IPS-20b (cell line): Measurements from ENCODE around the gene CSH2.
A peak's percentile ranks its signal among the peaks of the same experiment; 100 is the strongest.
"Not testable (repeated sequence)": the region's sequence is repeated elsewhere in the genome, so short reads cannot be mapped to it uniquely, and the experiment has no call there.

Experiments
- H3K27ac ChIP-seq: one replicate; pipeline ENCODE4 v1.5.1; 2013; ENCODE audit warnings: low read length
- H3K27me3 ChIP-seq: 2 replicates; pipeline ENCODE4 v1.6.1; 2013; ENCODE audit warnings: mild to moderate bottlenecking, low read length, inconsistent platforms; ENCODE audit not compliant: insufficient read depth
- H3K36me3 ChIP-seq: 2 replicates; pipeline ENCODE4 v1.6.1; 2013; ENCODE audit warnings: low read depth, mild to moderate bottlenecking, inconsistent platforms, low read length, moderate library complexity; ENCODE audit not compliant: insufficient read depth
- H3K4me1 ChIP-seq: 2 replicates; pipeline ENCODE4 v1.6.1; 2013; ENCODE audit warnings: mild to moderate bottlenecking, control low read depth, inconsistent platforms, low read length, moderate library complexity; ENCODE audit not compliant: insufficient read depth
- H3K4me3 ChIP-seq: 2 replicates; pipeline ENCODE4 v1.5.1; 2013; ENCODE audit warnings: mild to moderate bottlenecking, low read length, inconsistent platforms
- H3K9ac ChIP-seq: 2 replicates; pipeline ENCODE4 v1.6.1; 2013; ENCODE audit warnings: low read depth, mild to moderate bottlenecking, inconsistent platforms, low read length, moderate library complexity
- H3K9me3 ChIP-seq: 2 replicates; pipeline ENCODE4 v1.6.1; 2013; ENCODE audit warnings: mild to moderate bottlenecking, low read depth, low read length, inconsistent platforms; ENCODE audit not compliant: insufficient read depth

The CSH2 gene

DNA sequence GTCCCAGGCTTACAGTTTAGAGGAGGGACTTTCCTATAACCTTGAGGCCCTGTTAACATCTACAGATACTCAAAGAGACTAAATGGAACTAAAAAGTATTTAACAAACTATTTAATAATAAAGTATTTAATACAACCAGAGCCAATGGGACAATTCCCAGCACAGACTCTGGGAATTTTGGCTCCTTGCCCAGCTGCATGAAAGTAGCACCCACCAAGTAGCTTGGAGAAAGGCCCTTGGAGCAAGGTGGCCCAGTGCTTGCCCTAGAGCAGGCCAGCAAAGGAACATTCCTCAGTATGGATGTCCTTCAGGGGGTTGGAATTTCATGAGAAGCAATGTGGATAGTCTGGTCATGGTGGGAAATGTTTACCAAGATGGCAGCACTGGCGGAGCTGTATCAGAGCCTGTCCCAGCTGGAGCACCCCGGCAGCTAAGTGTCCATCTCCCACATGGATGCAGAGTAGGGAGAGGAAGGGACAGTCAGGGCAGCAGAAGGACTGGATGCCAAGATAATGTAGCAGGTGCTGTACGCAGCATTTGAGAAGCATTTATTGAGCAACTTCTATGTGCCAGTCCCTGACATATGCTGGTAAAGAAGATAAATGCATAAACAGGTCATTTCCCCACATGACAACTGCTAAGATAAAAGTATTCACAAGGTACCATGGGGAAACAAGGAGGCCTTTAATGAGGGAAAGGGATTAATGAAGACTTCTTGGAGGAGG, 25.8 kb downstream of the CSH2 start:
- Histone ChIP-seq H3K9me3 (peaks cover 7% of the 10 kb centered on the region; the same call in 1 of the 2 replicates), H3K27me3 (peaks cover 48% of the 10 kb centered on the region), H3K4me1 (no peaks in the 10 kb centered on the region), H3K27ac (no peak overlapping the region), H3K36me3 (no peaks in the 10 kb centered on the region), H3K4me3 (no peak overlapping the region), H3K9ac (no peak overlapping the region)

DNA sequence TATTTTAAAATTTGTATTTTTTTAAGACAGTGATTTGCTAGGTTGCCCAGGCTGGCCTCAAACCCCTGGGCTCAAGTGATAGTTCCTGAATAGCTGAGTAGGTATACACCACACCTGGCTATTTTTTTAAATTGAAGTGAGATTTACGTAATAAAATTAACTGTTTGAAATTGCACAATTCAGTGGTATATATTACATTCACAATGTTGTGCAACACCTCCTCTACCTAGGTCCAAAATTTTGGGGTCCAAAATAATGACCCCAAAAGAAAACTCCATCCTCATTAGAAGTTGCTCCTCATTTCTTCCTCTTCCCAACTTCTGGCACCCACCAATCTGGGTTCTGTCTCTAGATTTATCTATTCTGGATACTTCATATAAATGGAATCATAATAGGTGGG, 28.0 kb downstream of the CSH2 start:
- no peaks in the 10 kb centered on the region for H3K36me3 ChIP-seq
- no peak overlapping the region for H3K4me3 ChIP-seq
- no peak overlapping the region for H3K9ac ChIP-seq
- peaks cover 9% of the 10 kb centered on the region for H3K4me1 ChIP-seq
- H3K9me3 ChIP-seq: peaks cover 7% of the 10 kb centered on the region; the same call in 1 of the 2 replicates
- H3K27me3 ChIP-seq: peaks cover 48% of the 10 kb centered on the region
- no peak overlapping the region for H3K27ac ChIP-seq

DNA sequence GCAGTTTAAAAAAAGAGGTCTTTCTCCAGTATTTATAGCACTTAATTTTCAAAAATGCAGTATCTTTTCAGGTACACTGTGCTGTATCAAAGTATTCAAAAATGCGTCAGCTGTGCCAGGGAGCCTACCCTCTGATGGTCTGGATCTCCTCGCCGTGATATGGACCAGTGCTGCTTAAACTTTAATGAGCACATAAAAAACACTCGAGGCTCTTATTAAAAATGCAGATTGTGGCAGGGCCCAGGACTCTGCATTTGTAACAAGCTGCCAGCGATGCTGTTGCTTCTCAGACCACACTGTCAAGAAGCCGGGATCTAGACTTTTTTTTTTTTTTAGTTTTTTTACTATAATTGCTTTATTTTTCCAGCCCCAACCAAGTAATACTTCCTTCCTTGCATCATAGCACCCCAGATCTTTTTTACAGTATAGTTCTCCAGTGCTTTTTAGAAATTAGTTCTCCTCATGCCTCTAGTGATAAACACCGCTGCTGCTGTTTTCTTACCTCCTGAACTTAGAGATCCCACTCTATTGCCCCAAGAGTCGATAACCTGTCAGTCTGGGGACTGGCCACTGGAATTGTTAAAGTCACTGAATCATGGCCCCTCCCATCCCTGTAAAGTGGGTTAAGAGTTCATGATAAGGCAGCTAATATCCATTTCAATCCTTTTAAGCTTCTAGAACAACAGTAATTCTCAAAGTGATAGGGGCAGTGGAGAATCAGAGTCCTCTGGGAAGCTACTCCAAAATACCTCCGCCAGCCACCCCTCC, 29.4 kb downstream of the CSH2 start:
- H3K27ac ChIP-seq: no peak overlapping the region
- no peaks in the 10 kb centered on the region for H3K36me3 ChIP-seq
- peaks cover 40% of the 10 kb centered on the region for H3K27me3 ChIP-seq
- H3K4me1 ChIP-seq: peaks cover 13% of the 10 kb centered on the region
- 0 out of 2 replicates have a peak overlapping the region, but pooled peaks have one; percentile 83 for H3K4me3 ChIP-seq
- H3K9me3 ChIP-seq: peaks cover 7% of the 10 kb centered on the region; the same call in 1 of the 2 replicates
- H3K9ac ChIP-seq: no peak overlapping the region

DNA sequence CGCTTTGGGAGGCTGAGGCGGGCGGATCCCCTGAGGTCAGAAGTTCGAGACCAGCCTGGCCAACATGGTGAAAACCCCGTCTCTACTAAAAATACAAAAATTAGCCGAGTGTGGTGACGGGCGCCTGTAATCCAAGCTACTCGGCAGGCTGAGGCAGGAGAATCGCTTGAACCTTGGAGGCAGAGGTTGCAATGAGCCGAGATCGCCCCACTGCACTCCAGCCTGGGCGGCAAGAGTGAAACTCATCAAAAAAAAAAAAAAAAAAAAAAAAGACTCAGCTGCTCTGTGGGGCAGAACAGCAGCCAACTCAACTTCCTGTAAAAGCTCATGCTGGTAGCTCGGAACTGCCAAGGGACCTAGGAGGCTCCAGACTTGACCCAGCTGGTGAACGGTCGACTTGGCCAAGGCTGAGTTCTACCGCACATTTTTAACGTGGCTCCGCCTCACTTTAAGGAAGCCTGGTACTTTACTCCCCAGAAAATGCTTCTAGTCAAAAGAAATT, 30.0 kb downstream of the CSH2 start:
- not testable (repeated sequence) for H3K9me3 ChIP-seq, H3K36me3 ChIP-seq, H3K27ac ChIP-seq
- Histone ChIP-seq H3K27me3 (peaks cover 34% of the 10 kb centered on the region), H3K4me1 (peaks cover 20% of the 10 kb centered on the region), H3K4me3 (peak overlapping the region; percentile 83), H3K9ac (peak overlapping the region; percentile 59; the same call in 1 of the 2 replicates)

DNA sequence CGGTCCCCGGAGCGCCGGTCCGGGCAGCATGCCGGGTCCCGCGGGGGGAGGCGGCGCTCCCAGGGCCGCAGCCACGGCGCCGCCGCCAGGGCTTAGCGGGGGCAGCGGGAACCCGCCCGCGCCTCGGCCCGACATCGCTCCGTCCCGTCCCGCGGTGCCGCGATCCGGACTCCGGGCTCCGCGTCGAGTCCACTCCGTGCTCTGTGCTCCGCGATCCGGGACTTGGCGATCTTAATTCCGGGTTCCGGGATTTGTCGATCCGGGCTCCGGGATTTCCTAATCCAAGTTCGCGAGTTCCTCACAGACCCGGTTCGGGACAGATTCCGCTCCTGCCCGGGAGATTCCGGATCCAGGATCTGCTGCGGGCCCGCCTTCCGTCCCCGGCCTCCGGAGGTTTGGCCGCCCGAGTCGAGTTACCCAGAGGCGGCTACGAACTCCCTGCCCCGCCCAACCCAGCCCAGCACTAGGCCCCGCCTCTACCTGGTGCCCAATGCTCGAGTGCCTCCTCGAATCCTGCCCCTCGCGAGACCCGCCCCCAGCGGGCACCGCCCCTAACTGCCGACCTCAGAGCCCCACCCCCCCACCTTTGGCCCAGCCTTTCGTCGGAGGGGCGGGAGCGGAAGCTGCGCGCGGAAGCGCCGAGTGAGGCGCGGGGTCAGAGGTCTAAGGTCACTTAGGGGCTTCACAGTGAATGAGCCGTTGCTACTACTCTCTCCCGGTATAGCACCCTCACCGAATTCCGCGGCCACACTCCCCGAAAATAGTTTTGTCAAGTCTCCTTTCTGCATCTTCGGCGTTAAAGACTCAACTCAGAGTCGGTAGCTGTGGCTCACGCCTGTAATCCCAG, 30.7 kb downstream of the CSH2 start, which contains the start of gene SMARCD2:
Gene SMARCD2 (minus strand): TSS at position 146 of the 847 bp plus-strand sequence. CDS start 11 bp downstream, at position 135.
- Histone ChIP-seq H3K4me3 (peak within 1 kb of the TSS; percentile 96), H3K9me3 (no peaks in the 10 kb centered on the region), H3K36me3 (no peaks in the 10 kb centered on the region), H3K9ac (peak within 1 kb of the TSS; percentile 90), H3K27me3 (peaks cover 27% of the 10 kb centered on the region), H3K4me1 (peaks cover 25% of the 10 kb centered on the region), H3K27ac (no peak within 1 kb of the TSS)

DNA sequence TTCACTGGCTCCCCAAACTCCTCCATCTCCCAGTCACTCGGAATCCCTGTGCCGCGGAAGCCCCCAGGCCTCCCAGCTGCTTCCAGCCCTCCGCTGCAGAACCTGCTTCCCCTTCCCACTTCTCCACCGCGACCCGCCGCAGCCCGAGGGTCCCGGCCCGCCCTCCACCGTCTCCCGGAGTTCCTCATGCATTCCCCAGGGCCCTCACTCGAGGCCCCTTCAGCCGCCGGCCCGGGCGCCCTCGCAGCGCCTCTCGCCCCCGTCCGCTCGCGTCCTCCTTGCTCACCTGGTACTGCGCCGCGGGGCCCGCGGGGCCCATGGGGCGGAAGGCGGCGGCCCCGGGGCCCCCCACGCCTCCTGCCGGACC, 31.3 kb downstream of the CSH2 start:
- peaks cover 21% of the 10 kb centered on the region for H3K27me3 ChIP-seq
- H3K4me1 ChIP-seq: peaks cover 25% of the 10 kb centered on the region
- H3K36me3 ChIP-seq: no peaks in the 10 kb centered on the region
- no peak overlapping the region for H3K27ac ChIP-seq
- H3K9me3 ChIP-seq: no peaks in the 10 kb centered on the region
- peak overlapping the region; percentile 96 for H3K4me3 ChIP-seq
- H3K9ac ChIP-seq: peak overlapping the region; percentile 90

DNA sequence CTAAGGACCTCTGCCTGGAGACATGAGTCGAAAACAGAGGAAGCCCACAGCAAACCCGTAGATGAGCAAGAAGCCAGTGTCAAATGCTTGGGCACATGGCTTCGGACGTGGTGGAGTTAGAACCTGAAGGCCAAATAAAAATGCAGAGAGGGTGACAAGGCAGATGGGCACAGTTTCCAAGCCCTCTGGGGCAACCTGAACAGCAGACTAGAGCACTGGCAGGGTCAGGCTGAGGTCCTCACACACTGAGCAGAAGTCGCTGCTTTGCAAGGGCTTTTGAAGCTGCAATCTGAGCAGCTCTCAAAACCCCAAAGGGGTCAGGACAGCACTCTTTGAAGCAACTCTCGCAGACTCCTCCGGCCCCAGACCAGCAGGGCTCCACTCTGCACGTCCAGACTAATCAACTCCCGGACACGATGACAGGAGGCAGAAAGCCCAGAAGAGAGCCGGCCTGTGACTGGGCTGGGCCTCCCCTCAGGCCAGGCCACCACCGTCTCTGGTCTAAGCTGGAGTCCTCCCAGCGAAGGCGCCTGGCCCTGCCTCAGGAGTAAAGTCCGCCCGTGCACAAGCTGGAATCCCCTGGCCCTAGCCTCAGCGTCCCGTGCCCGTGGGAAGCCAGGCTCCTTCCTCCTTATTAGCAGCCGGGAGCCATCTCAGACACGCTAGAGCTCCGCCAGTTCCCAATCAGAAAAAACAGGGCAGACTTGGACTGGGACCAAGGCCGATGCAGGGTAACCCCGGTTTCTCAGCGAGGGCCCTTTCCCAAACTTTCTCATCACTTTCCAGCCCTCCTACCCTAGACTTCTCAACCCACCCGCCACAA, 31.9 kb downstream of the CSH2 start:
- H3K27ac ChIP-seq: no peak overlapping the region
- H3K9ac ChIP-seq: peak overlapping the region; percentile 90
- H3K9me3 ChIP-seq: no peaks in the 10 kb centered on the region
- peaks cover 16% of the 10 kb centered on the region; the same call in 1 of the 2 replicates for H3K27me3 ChIP-seq
- peak overlapping the region; percentile 96 for H3K4me3 ChIP-seq
- peaks cover 5% of the 10 kb centered on the region for H3K36me3 ChIP-seq
- peaks cover 25% of the 10 kb centered on the region for H3K4me1 ChIP-seq

DNA sequence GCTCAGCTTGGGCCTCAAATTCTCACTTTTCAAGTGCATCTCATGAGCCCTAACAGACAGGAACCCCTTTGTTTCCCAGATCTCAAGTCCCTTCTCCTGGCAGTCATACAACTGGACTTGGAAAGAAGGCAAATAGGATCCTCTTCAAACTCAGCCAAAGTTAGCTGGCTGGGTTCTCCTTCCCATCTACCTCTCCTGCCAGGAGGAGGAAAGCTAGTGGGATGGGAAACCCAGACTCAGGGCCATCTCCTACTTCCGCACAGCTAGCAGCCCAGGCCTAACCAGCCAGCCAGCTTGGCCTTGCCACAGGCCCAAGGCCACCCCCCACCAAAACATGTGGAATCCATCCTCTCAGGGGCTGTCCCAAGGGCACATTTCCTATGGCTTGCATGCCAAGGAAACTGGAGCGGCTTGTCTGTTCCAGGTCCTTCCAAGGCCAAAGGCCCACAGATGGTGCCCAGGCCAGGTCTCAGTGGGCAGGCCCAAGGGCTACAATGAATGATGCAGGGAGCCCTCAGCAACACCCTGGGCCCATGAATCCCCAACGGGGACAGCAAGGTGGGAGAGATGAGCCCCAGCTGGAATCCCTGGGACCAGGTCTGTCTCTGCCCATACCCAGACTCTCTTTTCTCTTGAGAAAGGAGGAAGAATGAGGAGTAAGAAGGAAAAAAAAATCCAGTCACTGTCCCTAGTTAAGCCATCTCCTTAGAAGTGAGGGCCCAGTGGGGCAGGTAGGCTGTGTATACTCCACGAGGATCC, 32.7 kb downstream of the CSH2 start:
- Histone ChIP-seq H3K4me3 (peak overlapping the region; percentile 96), H3K27me3 (peaks cover 8% of the 10 kb centered on the region; the same call in 1 of the 2 replicates), H3K27ac (no peak overlapping the region), H3K9me3 (no peaks in the 10 kb centered on the region), H3K4me1 (peaks cover 25% of the 10 kb centered on the region), H3K36me3 (peaks cover 7% of the 10 kb centered on the region), H3K9ac (peak overlapping the region; percentile 90; the same call in 1 of the 2 replicates)

DNA sequence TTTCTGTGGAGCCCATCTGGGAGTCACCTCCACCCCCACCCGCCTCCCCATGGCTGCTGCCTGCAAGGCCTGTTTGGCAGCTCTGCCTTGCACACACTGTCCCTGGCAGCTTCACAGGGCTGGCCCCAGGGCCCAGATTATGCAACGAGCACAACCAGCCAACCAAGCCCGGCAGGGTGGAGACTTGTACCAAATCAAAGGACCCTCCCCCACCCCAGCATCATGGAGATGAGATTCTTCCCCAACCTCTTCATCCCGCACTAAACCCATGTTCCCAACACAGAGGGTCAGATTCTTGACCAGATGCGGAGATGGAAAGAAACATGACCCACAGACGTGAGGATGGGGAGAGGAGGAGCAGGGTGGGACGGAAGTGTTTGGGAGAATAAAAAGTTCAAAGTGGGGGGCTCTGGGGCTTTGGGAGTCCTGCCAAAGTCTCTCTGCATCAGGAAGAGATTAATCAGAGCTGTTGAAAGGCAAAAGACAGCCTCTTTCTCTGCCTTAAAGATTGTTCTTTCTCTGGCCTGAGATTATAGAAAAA, 34.8 kb downstream of the CSH2 start:
- no peaks in the 10 kb centered on the region for H3K27me3 ChIP-seq
- peak overlapping the region; percentile 42; the same call in 1 of the 2 replicates for H3K4me3 ChIP-seq
- H3K9ac ChIP-seq: peak overlapping the region; percentile 66; the same call in 1 of the 2 replicates
- H3K4me1 ChIP-seq: peaks cover 25% of the 10 kb centered on the region
- H3K36me3 ChIP-seq: peaks cover 23% of the 10 kb centered on the region
- H3K27ac ChIP-seq: peak overlapping the region; percentile 20
- H3K9me3 ChIP-seq: no peaks in the 10 kb centered on the region
